IPS-20b (cell line): ENCODE measurements around the gene PARVB.

Source experiments
- H3K27ac ChIP-seq: one replicate; pipeline ENCODE4 v1.5.1; 2013; ENCODE audit warnings: low read length
- H3K27me3 ChIP-seq: 2 replicates; pipeline ENCODE4 v1.6.1; 2013; ENCODE audit warnings: mild to moderate bottlenecking, low read length, inconsistent platforms; ENCODE audit not compliant: insufficient read depth
- H3K36me3 ChIP-seq: 2 replicates; pipeline ENCODE4 v1.6.1; 2013; ENCODE audit warnings: low read depth, mild to moderate bottlenecking, inconsistent platforms, low read length, moderate library complexity; ENCODE audit not compliant: insufficient read depth
- H3K4me1 ChIP-seq: 2 replicates; pipeline ENCODE4 v1.6.1; 2013; ENCODE audit warnings: mild to moderate bottlenecking, control low read depth, inconsistent platforms, low read length, moderate library complexity; ENCODE audit not compliant: insufficient read depth
- H3K4me3 ChIP-seq: 2 replicates; pipeline ENCODE4 v1.5.1; 2013; ENCODE audit warnings: mild to moderate bottlenecking, low read length, inconsistent platforms
- H3K9ac ChIP-seq: 2 replicates; pipeline ENCODE4 v1.6.1; 2013; ENCODE audit warnings: low read depth, mild to moderate bottlenecking, inconsistent platforms, low read length, moderate library complexity
- H3K9me3 ChIP-seq: 2 replicates; pipeline ENCODE4 v1.6.1; 2013; ENCODE audit warnings: mild to moderate bottlenecking, low read depth, low read length, inconsistent platforms; ENCODE audit not compliant: insufficient read depth

The PARVB gene

GRCh38 chr22:44162960-44163359, 138.9 kb downstream of the PARVB start:
- H3K9me3 ChIP-seq, result no peaks in the 10 kb centered on the region
- H3K27me3 ChIP-seq, result no peaks in the 10 kb centered on the region
- peaks cover 13% of the 10 kb centered on the region; the same call in 1 of the 2 replicates for H3K4me1 ChIP-seq

GRCh38 chr22:44163536-44163935, 139.4 kb downstream of the PARVB start:
- H3K36me3 ChIP-seq, result no peaks in the 10 kb centered on the region
- no peak overlapping the region for H3K9ac ChIP-seq
- H3K4me3 ChIP-seq, result no peak overlapping the region
- no peak overlapping the region for H3K27ac ChIP-seq
- no peaks in the 10 kb centered on the region for H3K27me3 ChIP-seq
- no peaks in the 10 kb centered on the region for H3K9me3 ChIP-seq
- peaks cover 7% of the 10 kb centered on the region; the same call in 1 of the 2 replicates for H3K4me1 ChIP-seq

More at GRCh38 chr22:44162960-44163359, 138.9 kb downstream of the PARVB start:
- no peak overlapping the region for H3K4me3 ChIP-seq
- no peak overlapping the region for H3K27ac ChIP-seq
- H3K36me3 ChIP-seq, result no peaks in the 10 kb centered on the region
- no peak overlapping the region for H3K9ac ChIP-seq

- no peaks in the 10 kb centered on the region for H3K27me3 ChIP-seq
- H3K36me3 ChIP-seq, result no peaks in the 10 kb centered on the region
- no peak overlapping the region for H3K9ac ChIP-seq
- peaks cover 2% of the 10 kb centered on the region; the same call in 1 of the 2 replicates for H3K4me1 ChIP-seq
- H3K9me3 ChIP-seq, result no peaks in the 10 kb centered on the region
- no peak overlapping the region for H3K4me3 ChIP-seq
- H3K27ac ChIP-seq, result no peak overlapping the region
Measured at GRCh38 chr22:44164031-44164430, 139.9 kb downstream of the PARVB start.

GRCh38 chr22:44165286-44165874, 141.3 kb downstream of the PARVB start:
- Histone ChIP-seq H3K27ac (no peak overlapping the region), H3K36me3 (no peaks in the 10 kb centered on the region), H3K9me3 (no peaks in the 10 kb centered on the region), H3K4me3 (no peak overlapping the region), H3K9ac (no peak overlapping the region), H3K27me3 (no peaks in the 10 kb centered on the region), H3K4me1 (no peaks in the 10 kb centered on the region)

- Histone ChIP-seq H3K27ac (no peak overlapping the region), H3K9ac (no peak overlapping the region)
Measured at GRCh38 chr22:44166498-44167276, 142.6 kb downstream of the PARVB start.

GRCh38 chr22:44167501-44167900, 143.4 kb downstream of the PARVB start:
- no peaks in the 10 kb centered on the region for H3K9me3 ChIP-seq
- H3K9ac ChIP-seq, result no peak overlapping the region
- no peak overlapping the region for H3K4me3 ChIP-seq
- peaks cover 6% of the 10 kb centered on the region; the same call in 1 of the 2 replicates for H3K4me1 ChIP-seq
- no peaks in the 10 kb centered on the region for H3K27me3 ChIP-seq
- no peaks in the 10 kb centered on the region for H3K36me3 ChIP-seq
- H3K27ac ChIP-seq, result no peak overlapping the region

More at GRCh38 chr22:44166498-44167276, 142.6 kb downstream of the PARVB start:
- H3K4me1 ChIP-seq, result peaks cover 2% of the 10 kb centered on the region; the same call in 1 of the 2 replicates
- H3K36me3 ChIP-seq, result no peaks in the 10 kb centered on the region
- H3K4me3 ChIP-seq, result no peak overlapping the region
- H3K27me3 ChIP-seq, result no peaks in the 10 kb centered on the region
- H3K9me3 ChIP-seq, result no peaks in the 10 kb centered on the region

GRCh38 chr22:44168206-44168605, 144.1 kb downstream of the PARVB start:
- H3K36me3 ChIP-seq, result no peaks in the 10 kb centered on the region
- H3K4me1 ChIP-seq, result peaks cover 6% of the 10 kb centered on the region; the same call in 1 of the 2 replicates
- no peaks in the 10 kb centered on the region for H3K27me3 ChIP-seq
- no peaks in the 10 kb centered on the region for H3K9me3 ChIP-seq
- no peak overlapping the region for H3K27ac ChIP-seq
- H3K4me3 ChIP-seq, result no peak overlapping the region
- H3K9ac ChIP-seq, result no peak overlapping the region

GRCh38 chr22:44170470-44170869, 146.4 kb downstream of the PARVB start:
- H3K9me3 ChIP-seq, result no peaks in the 10 kb centered on the region
- H3K4me1 ChIP-seq, result peaks cover 6% of the 10 kb centered on the region; the same call in 1 of the 2 replicates
- no peak overlapping the region for H3K9ac ChIP-seq
- H3K36me3 ChIP-seq, result no peaks in the 10 kb centered on the region
- H3K27ac ChIP-seq, result no peak overlapping the region
- H3K4me3 ChIP-seq, result no peak overlapping the region
- no peaks in the 10 kb centered on the region for H3K27me3 ChIP-seq

GRCh38 chr22:44171561-44171960, 147.5 kb downstream of the PARVB start:
- H3K27me3 ChIP-seq, result no peaks in the 10 kb centered on the region
- no peak overlapping the region for H3K4me3 ChIP-seq
- no peaks in the 10 kb centered on the region for H3K36me3 ChIP-seq
- peaks cover 6% of the 10 kb centered on the region; the same call in 1 of the 2 replicates for H3K4me1 ChIP-seq
- H3K9ac ChIP-seq, result no peak overlapping the region
- no peaks in the 10 kb centered on the region for H3K9me3 ChIP-seq
- no peak overlapping the region for H3K27ac ChIP-seq

- Histone ChIP-seq H3K36me3 (no peaks in the 10 kb centered on the region), H3K27ac (no peak overlapping the region), H3K27me3 (no peaks in the 10 kb centered on the region), H3K4me3 (no peak overlapping the region), H3K4me1 (peaks cover 6% of the 10 kb centered on the region; the same call in 1 of the 2 replicates), H3K9ac (no peak overlapping the region), H3K9me3 (no peaks in the 10 kb centered on the region)
Measured at GRCh38 chr22:44172370-44173108, 148.4 kb downstream of the PARVB start.

- no peak overlapping the region for H3K4me3 ChIP-seq
- no peaks in the 10 kb centered on the region for H3K27me3 ChIP-seq
- no peaks in the 10 kb centered on the region for H3K9me3 ChIP-seq
- no peaks in the 10 kb centered on the region for H3K36me3 ChIP-seq
- no peak overlapping the region for H3K27ac ChIP-seq
- H3K4me1 ChIP-seq, result peaks cover 6% of the 10 kb centered on the region; the same call in 1 of the 2 replicates
- H3K9ac ChIP-seq, result no peak overlapping the region
Measured at GRCh38 chr22:44173154-44173553, 149.1 kb downstream of the PARVB start.
